HG02852 (cell line): Measurements from ENCODE around the gene CXCL8.

Experiments
- ATAC-seq: cut with Tn5 transposase; IDR thresholded peaks from one replicate; pipeline ENCODE4 v1.9.1; 2021; ENCODE audit warnings: mild to moderate bottlenecking, moderate library complexity; ENCODE audit not compliant: unreplicated experiment

Gene CXCL8

DNA sequence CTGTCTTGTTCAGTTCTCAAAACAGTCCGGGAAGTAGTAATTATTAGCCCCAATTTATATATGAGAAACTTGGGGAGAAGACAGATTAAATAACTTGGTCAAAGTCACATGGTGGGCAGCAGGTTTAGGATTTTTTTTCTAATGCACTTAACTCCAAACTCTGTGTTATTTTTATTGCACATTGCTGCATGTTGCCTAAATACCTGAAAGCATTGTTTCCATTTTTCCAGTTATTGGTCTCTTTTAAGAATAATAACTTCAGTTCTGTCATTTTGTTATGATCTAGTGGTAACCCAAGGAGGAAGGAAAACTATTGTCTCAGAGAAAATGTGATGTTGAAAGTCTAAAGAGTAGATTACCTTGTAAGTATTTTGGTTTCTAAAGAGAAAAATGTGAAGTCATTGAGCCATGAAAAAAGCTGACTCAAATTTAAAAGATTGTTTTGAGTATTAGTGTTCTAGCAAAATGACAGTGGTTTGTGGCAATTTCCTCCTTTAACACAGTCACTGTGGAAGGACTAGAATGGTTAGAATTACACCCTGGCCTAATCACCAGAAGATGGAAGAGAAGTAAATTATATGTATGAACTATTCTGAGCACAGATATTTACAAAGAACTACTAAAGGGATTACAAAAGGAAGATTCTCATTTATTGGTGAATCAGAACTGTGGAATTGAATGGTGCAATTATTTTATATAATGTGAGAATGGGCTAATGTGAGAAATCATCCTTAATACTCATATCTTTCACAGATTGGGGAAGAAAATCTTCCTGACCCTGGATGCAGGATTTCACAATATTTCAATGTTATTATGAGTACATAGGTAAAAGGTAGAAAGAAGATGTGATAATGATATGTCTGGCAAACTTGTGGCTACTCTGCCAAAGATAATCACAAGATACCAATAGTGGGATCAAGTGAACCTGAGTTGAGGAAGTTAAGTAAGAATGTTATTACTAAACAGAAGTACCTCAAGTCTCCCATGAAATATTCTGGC is 21.7 kb upstream of the CXCL8 start:
- peak; percentile 96 for ATAC-seq

DNA sequence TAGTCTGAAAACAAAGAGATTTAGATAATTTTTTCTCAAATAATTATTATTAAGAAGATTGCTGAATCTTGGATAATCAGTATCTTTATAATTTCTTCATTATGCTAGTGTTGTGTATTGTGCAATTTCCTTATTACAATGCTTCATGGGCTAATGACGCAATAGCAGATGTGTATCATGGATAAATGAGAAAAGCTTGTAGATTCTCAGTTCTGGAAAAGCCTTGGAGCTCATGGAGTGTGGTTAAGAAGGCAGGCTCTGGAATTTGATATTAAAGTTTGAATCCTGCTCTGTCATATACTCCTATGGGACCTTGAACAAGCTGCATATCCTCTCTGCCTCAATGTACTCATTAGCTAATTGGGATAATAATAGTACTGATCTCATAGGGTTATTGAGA is 18.9 kb upstream of the CXCL8 start:
- no peak for ATAC-seq

DNA sequence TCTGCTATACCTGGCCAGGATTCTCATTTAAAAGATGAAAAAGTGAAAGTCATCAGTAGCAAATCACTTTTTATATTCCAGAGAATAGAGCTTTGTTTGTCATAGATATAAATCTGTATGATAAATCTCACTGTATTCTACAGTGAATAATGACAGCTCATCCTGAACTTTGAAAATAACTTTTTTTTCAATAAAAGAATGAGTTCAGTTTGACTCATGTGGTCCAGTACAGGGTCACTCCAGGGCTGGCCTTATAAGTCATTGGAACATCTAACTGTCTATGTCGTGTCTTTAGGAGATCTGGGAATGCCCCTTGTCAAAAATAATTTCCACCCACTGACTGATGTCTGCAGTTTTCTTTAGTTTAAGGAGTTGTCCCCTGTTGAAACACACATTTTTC is 18.5 kb upstream of the CXCL8 start:
- no peak for ATAC-seq

DNA sequence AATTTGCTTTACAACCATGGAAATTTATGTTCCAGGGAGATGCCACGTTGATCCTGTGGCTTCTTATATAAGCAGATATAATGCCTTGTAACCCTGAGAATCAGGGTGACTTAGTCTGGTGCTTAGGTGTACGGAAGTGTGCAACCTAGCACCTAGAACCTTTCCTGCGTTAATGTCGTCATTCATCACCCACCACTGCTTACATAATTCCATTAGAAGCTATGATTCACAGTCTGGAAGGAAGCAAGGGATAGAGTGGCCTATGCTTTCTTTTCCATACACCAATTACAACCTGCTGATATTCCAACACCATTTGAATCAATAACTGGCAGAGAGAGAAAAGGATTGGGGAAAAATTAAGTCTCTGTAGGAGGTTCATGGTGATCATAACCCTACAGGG is 17.3 kb upstream of the CXCL8 start:
- ATAC-seq, result no peak

DNA sequence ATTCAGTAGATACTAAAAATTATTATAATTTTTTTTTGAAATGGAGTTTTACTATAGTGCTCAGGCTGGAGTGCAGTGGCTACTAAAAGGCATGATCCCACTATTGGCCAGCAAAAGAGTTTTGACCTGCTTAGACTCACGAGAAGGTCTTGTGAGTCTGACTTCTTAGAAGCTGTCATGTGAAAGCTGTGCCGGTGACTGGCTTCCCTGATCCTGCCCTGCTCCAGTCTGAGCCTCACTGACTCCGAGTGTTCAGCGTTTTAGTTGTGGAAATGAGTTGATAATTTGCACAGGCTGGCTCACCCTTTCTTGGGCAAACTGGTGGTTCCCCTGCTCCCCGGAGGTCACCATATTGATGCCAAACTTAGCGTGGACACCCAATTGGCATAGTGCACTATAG is 16.4 kb upstream of the CXCL8 start:
- no peak for ATAC-seq

DNA sequence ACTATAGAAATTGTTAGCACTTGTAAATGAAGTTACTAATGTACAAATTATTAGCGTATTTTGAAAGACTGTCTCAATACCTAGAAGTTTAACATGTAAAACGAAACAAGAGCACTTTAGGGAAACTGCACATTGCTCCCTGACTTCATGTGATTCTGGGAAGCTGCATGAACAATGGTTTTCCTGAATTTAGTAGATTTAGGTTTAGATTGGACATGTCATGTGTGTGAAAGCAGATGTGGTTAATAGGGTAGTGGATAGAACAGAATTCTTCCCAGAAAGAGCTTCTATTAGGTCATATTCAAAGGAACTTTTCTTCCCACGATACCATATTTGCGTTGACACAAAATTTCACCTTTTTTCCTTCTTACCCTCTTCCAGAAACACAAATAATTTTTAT is 14.9 kb upstream of the CXCL8 start:
- ATAC-seq, result no peak

DNA sequence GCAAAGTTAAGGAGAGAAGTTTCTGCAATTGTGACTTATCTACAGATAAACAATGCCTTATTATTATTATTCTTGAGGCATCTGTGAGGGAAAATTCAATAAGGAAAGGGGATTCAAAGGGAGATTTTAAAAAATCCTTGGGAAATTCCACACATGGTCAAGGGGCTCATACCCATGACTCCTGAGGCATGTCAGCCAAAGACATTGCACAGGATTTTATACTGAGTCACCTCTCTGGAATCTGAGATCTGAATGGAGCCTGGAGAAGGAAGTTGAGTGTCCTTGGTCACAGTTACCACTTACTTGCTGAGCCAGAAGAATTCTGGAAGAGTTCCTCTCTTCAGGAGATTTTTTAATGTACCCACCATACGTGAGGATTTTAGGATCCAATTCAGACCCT is 14.4 kb upstream of the CXCL8 start:
- no peak for ATAC-seq

DNA sequence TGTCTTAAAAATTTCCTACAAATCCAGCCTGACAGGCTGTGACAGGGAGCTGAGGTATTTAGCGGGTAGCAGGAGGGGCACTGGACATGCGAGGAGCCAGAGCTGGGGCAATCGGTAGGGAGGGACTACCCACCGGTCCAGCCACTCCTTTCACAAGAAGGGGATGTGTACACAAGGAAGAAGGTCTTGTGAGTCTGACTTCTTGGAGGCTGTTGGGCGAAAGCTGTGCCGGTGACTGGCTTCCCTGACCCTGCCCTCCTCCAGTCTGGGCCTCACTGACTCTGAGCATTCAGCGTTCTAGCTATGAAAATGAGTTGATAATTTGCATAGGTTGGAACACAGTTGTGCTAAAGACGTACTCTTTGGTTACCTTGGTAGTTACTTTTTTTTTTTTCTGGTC is 12.7 kb upstream of the CXCL8 start:
- peak; percentile 76 for ATAC-seq

DNA sequence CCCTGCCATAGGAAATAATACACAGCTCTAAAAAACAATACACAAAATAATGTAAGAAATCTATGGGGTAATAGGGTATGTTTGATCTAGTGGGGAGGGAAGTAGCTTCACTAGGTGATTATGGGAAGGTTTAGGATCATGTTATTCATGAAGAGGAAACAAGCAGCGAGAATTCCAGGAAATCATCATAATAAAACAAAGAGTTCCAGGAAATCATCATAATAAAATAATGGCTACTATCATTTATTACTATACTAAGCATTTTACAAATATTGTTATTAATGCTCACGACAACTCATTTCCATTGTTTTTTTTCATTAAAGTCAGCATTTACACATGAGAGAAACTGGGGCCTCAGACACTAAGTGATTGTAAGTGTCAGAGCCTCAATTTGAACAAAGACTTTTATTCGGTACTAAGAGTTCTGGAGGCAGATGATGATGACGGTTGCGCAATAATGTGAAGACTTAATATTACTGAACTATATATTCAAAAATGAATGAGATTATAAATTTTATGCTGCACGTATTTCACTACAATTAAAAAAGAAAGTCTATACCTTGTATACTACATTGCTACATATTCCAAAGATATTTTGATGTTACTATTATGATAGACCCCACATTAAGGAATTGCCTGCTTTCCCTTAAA is 12.2 kb upstream of the CXCL8 start:
- ATAC-seq, result no peak

DNA sequence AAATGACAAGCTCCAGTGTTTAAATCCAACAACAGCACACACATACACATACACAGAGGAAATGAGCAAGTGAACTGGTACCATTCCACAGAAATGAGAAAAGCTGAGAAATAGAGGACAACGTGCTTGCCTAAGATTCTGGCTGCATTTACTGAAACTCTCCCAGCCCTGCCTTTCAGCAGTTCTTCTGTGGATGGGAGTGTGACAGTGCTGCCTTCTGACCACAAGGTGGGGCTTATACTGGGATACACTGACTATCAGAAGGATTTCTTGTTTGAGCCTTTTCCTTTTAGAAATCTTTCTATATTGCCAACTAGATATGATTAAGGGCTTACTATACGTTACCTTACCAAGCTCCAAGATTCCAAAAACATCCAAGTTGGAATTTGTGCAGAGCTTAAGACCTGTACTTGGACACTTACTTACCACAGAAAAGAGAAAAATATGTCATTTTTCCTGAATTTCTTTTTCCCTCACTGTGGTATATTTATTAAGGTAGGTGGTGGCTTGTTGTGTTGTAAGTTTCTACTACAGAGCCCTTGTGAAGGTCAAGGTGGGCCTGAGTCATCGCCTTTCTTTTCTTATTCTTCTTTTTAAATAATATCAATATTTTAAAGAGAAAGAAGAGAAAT is 10.7 kb upstream of the CXCL8 start:
- peak; percentile 56 for ATAC-seq

DNA sequence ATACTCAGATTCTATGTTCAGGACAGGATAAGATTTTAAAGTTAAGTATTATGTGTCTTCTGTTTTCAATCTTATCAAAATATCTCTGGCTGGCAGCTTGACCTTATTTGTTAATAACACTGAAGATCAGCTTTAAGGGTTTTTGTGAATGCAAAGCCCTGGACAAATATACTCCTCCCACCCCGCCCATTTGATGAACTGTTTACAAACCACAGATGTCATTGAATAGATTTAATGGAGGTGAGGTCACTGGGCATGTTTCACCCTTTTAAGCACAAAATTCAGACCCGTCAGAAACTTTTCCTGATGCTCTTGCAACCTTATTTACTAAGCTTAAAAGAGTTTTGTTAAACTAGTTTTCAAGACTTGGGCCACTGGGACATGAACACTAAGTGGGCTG is 10.1 kb upstream of the CXCL8 start:
- ATAC-seq, result no peak

DNA sequence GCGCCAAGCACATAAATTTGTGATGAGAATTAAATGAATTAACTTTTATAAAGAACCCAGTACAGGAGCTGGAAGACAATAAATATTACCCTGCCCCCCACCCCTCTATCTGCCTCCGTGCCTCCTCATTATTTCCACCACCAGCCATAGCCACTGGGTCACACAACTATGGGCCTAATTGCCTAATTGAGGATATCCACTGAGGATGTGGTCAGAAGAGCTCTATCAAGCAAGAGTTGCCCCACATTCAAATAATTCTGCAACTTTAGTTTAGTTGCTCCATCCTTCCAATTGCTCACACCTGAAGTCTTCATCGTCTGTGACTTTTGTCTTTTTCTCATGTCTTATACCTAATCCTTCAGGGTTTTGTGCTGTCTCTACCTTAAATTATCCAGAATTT is 9.5 kb upstream of the CXCL8 start:
- ATAC-seq, result no peak

DNA sequence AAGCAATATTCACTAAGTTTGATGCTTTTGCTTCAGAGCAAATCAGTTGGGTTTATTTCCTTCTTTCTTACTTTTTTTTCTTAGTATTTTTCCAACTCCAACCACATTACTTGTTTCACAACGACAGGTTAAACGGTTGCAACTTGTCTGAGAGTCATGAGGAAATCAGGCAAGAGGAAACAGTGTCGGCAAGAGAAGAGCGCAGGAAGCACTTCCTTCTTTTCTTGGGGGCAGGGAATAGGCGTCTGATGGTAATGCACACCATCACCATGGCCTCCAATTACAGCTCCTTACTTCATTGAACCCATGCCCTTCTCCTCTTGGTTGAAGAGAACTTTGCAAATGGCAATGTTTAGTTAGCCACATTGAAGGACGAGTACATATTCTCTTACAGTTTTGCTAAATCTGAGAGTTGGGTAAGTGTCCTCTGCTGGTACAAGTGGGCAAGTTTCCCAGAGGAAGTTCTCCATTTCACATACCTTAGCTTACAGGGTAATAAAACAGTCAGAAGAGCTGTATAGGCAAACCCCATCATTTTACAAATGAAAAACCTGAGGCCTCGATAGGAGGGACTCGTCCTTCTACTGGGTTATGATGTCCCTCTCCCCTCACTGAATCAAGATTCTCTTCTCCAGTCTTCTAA is 8.3 kb upstream of the CXCL8 start:
- ATAC-seq, result no peak

DNA sequence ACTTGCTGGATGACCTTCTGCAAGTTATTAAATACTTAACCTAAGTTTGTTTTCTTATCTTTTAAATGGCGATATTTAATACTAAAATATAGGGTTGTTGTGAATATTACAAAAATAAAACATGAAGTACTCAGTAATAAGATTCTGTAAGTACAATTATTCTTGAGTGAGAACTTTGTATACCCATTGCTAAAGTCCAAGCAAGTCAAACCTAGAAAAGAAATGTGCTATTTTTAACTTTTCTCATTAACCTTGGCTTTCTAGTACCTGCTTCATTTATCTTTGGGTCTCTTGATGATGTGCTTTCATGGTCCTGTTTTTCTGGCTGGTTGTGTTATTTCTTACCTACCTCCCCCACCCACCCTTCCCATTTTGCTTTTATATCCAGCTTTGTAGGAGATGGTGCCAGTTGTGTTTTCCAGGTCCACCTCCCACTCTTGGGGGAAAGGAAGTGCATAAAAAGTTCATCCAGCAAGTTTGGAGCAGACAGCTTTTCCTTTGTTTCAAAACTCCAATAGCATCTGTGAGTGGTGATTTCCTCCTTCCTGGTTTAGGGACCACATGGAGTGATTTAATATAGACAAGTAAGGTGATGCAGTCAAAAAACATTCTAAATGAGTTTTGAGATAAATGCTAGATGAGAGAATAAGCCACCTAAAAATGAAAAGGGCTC is 7.5 kb upstream of the CXCL8 start:
- no peak for ATAC-seq

DNA sequence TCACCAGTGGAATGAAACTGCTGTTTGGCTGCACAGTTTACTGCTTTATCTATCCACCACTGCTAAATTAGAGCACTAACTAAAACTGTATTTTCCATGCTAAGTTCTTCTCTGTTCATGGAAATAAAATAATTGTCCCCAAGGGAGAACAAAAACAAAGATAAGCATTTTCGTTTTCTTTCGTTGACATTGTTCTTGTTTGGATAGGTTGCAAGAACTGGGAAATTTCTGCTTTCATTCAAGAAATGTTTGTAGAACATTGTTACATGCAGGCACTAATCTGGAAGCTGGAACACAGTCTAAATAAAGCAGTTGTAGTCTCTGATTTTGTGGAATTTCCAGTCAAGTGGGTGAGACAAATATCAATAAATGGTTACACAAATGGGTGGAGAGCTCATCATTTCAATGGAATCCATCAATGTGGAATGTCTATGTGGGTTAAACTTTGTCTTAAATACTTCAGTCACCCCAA is 5.8 kb upstream of the CXCL8 start:
- no peak for ATAC-seq

DNA sequence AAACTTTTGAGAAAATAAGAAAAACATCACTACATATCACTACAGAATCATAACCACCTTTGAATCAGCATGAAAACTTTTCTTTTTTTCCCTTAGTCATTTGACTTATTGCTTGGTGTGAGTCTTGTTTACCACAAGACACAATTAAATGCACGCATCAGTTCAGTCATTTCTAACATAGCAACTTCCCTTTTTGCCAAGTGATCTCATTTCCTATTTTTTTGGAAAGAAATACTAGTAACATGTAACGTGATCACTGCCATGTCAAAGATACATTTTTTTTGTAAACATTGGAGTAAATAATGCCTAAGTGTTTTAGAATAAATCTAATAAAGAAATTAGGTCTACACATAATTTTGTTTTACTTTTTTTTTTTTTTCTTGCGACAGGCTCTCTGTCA is 5.1 kb upstream of the CXCL8 start:
- peak; percentile 73 for ATAC-seq

DNA sequence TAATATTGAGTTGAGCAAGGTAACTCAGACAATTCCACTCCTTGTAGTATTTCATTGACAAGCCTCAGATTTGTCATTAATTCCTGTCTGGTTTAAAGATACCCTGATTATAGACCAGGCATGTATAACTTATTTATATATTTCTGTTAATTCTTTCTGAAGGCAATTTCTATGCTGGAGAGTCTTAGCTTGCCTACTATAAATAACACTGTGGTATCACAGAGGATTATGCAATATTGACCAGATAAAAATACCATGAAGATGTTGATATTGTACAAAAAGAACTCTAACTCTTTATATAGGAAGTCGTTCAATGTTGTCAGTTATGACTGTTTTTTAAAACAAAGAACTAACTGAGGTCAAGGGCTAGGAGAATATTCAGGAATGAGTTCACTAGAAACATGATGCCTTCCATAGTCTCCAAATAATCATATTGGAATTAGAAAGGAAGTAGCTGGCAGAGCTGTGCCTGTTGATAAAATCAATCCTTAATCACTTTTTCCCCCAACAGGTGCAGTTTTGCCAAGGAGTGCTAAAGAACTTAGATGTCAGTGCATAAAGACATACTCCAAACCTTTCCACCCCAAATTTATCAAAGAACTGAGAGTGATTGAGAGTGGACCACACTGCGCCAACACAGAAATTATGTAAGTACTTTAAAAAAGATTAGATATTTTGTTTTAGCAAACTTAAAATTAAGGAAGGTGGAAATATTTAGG is 821 bp downstream of the CXCL8 start:
- no peak for ATAC-seq

DNA sequence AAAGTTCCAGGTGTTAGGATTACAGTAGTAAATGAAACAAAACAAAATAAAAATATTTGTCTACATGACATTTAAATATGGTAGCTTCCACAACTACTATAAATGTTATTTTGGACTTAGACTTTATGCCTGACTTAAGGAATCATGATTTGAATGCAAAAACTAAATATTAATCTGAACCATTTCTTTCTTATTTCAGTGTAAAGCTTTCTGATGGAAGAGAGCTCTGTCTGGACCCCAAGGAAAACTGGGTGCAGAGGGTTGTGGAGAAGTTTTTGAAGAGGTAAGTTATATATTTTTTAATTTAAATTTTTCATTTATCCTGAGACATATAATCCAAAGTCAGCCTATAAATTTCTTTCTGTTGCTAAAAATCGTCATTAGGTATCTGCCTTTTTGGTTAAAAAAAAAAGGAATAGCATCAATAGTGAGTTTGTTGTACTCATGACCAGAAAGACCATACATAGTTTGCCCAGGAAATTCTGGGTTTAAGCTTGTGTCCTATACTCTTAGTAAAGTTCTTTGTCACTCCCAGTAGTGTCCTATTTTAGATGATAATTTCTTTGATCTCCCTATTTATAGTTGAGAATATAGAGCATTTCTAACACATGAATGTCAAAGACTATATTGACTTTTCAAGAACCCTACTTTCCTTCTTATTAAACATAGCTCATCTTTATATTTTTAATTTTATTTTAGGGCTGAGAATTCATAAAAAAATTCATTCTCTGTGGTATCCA is 1.6 kb downstream of the CXCL8 start:
- no peak for ATAC-seq

DNA sequence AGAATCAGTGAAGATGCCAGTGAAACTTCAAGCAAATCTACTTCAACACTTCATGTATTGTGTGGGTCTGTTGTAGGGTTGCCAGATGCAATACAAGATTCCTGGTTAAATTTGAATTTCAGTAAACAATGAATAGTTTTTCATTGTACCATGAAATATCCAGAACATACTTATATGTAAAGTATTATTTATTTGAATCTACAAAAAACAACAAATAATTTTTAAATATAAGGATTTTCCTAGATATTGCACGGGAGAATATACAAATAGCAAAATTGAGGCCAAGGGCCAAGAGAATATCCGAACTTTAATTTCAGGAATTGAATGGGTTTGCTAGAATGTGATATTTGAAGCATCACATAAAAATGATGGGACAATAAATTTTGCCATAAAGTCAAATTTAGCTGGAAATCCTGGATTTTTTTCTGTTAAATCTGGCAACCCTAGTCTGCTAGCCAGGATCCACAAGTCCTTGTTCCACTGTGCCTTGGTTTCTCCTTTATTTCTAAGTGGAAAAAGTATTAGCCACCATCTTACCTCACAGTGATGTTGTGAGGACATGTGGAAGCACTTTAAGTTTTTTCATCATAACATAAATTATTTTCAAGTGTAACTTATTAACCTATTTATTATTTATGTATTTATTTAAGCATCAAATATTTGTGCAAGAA is 2.3 kb downstream of the CXCL8 start:
- no peak for ATAC-seq
